Bronchial epithelial cell (primary cell): Measurements from ENCODE around the gene DNAAF8. TPM values are rescaled to one million over a fixed set of nuclear protein-coding genes. Genes with fewer than 3 reads are reported as not detected.

Experiments used
- DNase-seq: peaks from one replicate; pipeline ENCODE4 v3.0.0-alpha.2; 2010; ENCODE audit warnings: low read depth
- FAIRE-seq: peaks from 2 replicates; lab custom pipeline; 2011; peaks lifted over from hg19 to GRCh38; lab: Jason Lieb, UNC
- H3K27me3 ChIP-seq: 2 replicates; pipeline ENCODE4 v1.5.1; 2011; ENCODE audit warnings: low read length; ENCODE audit not compliant: control insufficient read depth, insufficient read depth
- H3K36me3 ChIP-seq: 2 replicates; pipeline ENCODE4 v1.5.1; 2011; ENCODE audit warnings: low read length; ENCODE audit not compliant: control insufficient read depth, insufficient read depth
- H3K4me3 ChIP-seq: 2 replicates; pipeline ENCODE4 v1.5.1; 2011; ENCODE audit warnings: mild to moderate bottlenecking, low read depth, low read length, control low read depth
- CTCF ChIP-seq: IDR thresholded peaks from 2 replicates; pipeline ENCODE4 v1.5.1; 2011; ENCODE audit warnings: mild to moderate bottlenecking, moderate library complexity, low read length, control low read depth, inconsistent platforms; ENCODE audit not compliant: insufficient read depth, severe bottlenecking
- total RNA-seq: library from RNA; depleted of rRNA; stranded (reverse); fragments of >200 nt; gene quantifications from 2 replicates; pipeline ENCODE4 v1.2.1, GENCODE V29; 2014

The DNAAF8 gene
- total RNA-seq, 1 donor from 2014 or later, result under 0.01 TPM

GRCh38 chr16:4772351-4772750, 38.0 kb downstream of the DNAAF8 start:
- FAIRE-seq (no peak), DNase-seq (no peak)
- Histone ChIP-seq H3K27me3 (no peaks in the 10 kb centered on the region), H3K36me3 (no peaks in the 10 kb centered on the region), H3K4me3 (no peak overlapping the region)
- no peak for TF ChIP-seq CTCF

GRCh38 chr16:4775005-4775404, 40.7 kb downstream of the DNAAF8 start:
- no peaks in the 10 kb centered on the region for H3K36me3 ChIP-seq
- FAIRE-seq, result no peak
- no peak overlapping the region for H3K4me3 ChIP-seq
- DNase-seq, result no peak
- no peak for TF ChIP-seq CTCF
- no peaks in the 10 kb centered on the region for H3K27me3 ChIP-seq

GRCh38 chr16:4776141-4776705, 41.9 kb downstream of the DNAAF8 start:
- no peaks in the 10 kb centered on the region for H3K36me3 ChIP-seq
- no peak overlapping the region for H3K4me3 ChIP-seq
- FAIRE-seq, result no peak
- H3K27me3 ChIP-seq, result no peaks in the 10 kb centered on the region
- DNase-seq, result no peak
- no peak for TF ChIP-seq CTCF

GRCh38 chr16:4777339-4778049, 43.2 kb downstream of the DNAAF8 start:
- no peaks in the 10 kb centered on the region for H3K36me3 ChIP-seq
- DNase-seq, result no peak
- no peak for TF ChIP-seq CTCF
- no peak for FAIRE-seq
- no peak overlapping the region for H3K4me3 ChIP-seq
- H3K27me3 ChIP-seq, result no peaks in the 10 kb centered on the region

GRCh38 chr16:4778050-4778392, 43.7 kb downstream of the DNAAF8 start:
- Histone ChIP-seq H3K36me3 (no peaks in the 10 kb centered on the region), H3K27me3 (no peaks in the 10 kb centered on the region), H3K4me3 (no peak overlapping the region)
- FAIRE-seq, result no peak
- no peak for DNase-seq
- TF ChIP-seq CTCF, result no peak

GRCh38 chr16:4780235-4780634, 45.9 kb downstream of the DNAAF8 start:
- Histone ChIP-seq H3K4me3 (no peak overlapping the region), H3K36me3 (no peaks in the 10 kb centered on the region), H3K27me3 (no peaks in the 10 kb centered on the region)
- TF ChIP-seq CTCF, result no peak
- DNase-seq, result peak; percentile 43
- FAIRE-seq, result no peak
